PC-9 (cell line): ENCODE data around the gene ABR.

Source experiments
- CTCF ChIP-seq: fragments of 200-600 bp; sonication (generic); conservative IDR thresholded peaks from 2 replicates; pipeline ENCODE4 v1.6.1; 2017; ENCODE audit warnings: mixed run types, antibody characterized with exemption, mild to moderate bottlenecking, moderate library complexity
- EZH2 ChIP-seq: fragments of 200-600 bp; sonication (generic); IDR thresholded peaks from 2 replicates; pipeline ENCODE4 v1.8.0; 2017; ENCODE audit warnings: antibody characterized with exemption, low read depth

GRCh38 chr17:1104222-1104621, 75.6 kb downstream of the ABR start:
- no peak for TF ChIP-seq CTCF
- no peak for TF ChIP-seq EZH2
